HG03571 (cell line): Measurements from ENCODE around the gene ELAPOR1.
"Not testable (repeated sequence)": the region's sequence is repeated elsewhere in the genome, so short reads cannot be mapped to it uniquely, and the experiment has no call there.

Experiments
- ATAC-seq: cut with Tn5 transposase; IDR thresholded peaks from one replicate; pipeline ENCODE4 v1.9.1; 2021; ENCODE audit not compliant: unreplicated experiment

ELAPOR1 gene

DNA sequence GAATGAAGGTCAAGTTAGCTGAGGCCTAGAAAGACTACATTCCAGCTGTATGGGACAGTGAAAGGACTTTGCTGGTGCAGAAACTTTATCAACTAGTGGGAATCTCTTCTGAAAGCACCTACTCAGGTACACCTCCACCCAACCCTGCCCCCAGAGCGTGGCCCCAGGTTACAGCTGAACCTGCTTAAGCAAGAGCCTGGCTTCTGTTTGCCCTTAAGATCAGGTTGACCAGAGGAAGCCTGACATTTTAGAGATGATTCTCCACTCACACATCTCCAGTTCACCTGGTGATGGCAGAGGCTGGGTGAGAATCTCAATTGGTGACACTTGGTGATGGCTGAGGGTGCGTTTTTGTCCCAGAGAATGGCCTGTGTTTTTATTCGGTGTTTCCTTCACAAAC is 24.0 kb downstream of the ELAPOR1 start:
- no peak for ATAC-seq

DNA sequence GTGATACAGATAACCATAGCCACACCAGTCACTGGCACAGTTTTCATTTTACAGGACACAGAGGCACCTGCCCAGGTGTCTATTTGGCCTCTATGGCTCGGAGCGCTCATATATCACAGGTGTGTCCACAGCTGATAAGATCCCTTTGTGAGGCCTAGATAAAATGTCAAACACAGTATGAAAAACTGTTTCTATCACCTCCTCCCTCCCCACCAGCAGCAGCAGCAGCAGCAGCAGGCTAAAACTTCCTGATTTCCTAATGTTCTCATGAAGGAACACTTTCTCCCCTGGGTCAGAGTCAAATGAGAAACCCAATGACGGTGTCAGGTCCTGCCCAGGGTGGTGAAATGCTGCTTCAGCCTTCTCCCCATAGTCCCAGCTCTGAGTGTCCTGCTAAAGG is 24.4 kb downstream of the ELAPOR1 start:
- no peak for ATAC-seq

DNA sequence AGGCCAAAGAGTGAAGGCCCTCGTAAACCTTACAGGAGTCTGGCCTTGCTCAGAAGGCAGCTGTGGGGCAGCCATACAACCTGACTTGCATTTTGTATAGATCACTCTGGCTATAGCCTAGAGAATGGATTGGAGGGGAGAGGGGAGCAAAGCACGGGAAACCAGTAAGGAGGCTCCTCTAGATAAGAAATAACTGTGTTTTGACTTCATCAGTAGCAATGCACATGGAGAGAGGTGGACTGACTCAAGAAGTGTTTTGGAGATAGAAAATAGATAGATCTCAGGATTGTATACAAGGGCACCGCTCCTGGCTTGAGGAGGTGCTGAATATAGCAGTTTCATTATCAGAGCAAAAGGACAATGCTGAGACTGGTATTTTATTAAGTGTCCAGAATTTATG is 26.5 kb downstream of the ELAPOR1 start:
- no peak for ATAC-seq

DNA sequence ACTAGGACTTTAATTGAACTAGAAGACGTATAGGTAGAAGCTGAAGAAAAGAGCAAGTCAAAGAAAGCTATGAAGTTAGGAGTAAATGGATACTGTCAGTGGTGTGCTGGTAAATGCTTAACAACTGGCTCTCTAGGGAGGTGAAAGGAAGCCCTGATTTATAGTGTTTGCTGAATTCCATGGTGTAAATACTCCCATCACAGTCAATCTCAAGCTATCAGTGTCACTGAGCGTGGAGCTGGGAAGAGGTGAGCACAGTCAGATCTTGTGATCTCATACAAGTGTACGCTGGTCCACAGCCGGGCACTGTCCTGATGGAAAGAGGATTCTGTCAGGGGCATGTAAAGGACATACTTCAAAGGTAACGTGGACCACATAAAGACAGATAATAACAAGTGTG is 28.3 kb downstream of the ELAPOR1 start:
- ATAC-seq, result no peak

DNA sequence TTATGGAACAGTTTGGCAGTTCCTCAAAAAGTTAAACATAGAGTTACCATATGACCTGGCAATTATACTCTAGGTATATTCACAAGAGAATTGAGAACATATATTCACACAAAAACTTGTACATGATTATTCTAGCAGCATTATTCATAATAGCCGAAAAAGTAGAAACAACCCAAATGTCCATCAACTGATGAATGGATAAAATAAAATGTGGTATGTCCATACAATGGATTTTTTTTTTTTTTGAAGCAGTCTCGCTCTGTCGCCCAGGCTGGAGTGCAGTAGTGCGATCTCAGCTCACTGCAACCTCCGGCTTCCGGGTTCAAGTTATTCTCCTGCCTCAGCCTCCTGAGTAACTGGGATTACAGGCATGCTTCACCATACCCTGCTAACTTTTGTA is 28.8 kb downstream of the ELAPOR1 start:
- not testable (repeated sequence) for ATAC-seq

DNA sequence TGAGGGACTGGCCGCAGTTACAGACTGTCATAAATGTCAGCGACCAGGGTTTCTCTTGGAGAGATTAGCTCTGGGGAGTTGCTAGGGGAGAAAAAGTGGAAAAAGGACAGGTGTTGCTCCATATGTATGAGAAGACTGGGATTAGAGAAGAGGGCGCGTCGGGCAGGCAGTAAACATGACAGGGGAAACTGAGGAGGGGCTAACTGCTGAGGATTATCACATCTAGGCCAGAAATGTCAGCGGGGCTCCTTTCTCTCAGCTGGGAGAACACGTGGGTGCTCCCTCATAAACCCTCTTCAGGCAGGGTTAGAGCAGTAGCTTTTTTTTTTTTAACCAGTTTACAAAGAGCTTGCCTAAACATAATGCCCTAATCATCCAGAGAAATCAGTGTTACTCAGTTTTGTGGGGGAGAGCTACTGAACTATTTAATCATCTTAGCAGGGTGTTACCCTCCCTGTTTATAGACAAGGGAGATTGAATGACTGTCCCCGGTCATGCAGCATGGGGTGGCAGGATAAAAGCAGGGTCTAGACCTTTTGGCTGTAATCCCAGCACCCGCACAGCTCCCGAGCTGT is 35.2 kb downstream of the ELAPOR1 start:
- no peak for ATAC-seq

DNA sequence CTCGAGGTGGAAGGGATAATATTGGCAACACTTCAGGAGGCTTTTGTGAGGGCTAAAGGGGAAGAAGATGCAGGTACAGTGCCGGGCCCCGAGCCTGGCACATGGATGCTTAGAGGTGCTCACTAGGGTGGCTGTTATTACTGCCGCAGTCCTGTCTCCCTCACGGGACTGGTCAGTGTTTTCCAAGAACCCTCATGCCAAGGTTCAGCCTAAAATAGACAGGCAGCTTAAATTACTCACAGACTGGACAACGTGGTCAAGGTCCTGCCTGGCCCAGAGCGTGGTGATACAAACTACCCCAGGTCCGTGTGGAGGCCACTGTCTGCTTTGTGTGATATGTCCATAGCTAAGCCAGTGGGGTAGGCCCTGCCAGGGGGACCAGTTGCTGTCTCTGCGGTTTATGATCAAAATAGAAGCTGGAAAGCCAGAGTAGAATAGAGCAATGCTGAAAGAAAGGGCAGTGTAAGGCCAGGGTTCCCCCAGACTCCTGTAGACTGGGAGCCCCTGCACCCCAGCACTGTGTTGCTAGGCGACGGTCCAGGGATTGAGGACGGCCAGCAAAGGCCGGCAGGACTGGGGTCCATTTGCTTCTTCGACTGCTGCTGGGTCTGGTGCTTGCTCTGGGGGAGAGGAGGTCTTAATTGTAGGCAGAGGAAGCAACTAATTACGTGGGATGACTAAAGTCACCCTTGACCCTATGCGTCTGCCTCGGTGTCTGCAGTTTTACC is 36.1 kb downstream of the ELAPOR1 start:
- no peak for ATAC-seq

DNA sequence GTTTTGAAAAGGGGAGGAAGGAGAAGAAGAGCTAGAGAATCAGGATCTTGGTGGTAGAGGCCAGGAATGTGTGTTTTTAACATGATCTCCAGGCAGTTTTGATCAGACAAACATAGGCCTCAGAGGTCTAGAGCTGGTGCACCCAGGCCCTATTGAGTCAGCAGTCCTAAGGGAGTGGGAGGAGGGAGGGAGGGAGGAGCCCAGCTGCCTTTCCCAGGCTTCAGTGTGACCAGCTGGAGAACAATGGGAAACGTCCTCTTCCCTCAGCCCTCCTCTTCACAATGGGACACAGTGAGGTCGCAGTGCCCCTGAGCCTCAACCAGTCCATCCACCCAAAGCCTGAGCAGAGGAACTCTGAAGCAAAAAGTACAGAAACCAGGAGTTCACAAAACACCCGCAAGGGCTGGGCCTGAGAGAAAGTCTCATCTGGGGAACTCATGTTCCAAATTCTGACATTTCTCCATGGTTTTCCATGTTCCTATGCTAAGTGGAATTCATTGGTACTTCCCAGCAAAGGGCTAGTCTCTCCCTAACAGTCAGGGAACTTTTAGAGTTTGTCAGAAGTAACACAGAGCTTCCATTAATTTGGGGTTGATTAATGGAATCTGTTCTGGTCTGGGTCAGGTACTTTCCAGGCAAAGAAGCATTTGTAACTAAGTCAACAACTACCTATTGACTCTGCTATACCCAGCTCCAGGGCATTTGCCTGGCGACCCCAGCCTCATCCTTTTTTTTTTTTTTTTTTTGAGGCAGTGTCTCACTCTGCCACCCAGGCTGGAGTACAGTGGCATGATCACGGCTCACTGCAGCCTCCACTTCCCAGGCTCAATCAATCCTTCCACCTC is 37.5 kb downstream of the ELAPOR1 start:
- ATAC-seq, result no peak

DNA sequence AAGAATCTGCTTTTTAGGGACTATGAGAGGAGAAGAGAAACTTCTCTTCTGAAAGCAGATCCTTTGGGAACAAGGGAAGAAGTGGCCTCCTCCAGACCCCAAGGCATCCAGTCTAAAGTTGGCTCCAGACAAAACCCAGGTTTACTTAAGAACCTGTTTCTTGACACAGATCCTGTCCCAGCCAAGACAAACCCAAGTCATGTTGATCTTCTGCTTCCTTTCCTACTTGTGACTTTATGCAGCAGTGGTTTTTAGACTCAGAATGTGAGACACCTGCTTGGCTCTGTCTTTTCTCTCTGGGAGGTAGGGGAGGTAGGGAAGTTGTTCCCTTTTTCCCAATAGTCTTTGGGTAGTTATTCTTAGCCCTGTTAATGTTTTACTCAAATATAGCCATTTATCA is 38.3 kb downstream of the ELAPOR1 start:
- ATAC-seq, result no peak

DNA sequence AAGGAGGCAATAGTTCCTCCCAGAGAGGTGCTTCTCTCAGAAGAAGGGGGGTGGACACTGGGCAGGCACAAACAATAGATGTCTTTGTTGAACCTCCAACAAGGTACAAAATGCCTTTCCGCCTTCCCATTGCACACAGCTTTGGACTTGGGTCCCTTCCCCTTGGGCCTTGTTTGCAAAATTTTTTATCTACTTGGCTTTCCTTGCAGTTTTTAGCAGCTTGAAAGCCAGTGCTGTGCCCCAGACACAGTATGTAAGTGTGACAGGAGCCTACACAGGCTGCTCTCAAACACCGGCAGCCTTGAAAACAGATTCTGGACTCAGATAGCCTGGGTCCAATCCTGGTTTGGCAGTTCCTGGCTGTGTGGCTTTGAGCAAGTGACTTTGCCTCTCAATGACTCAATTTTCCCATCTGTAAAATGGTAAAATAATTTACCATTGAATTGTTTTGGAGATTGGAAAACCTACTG is 43.0 kb downstream of the ELAPOR1 start:
- ATAC-seq, result no peak

DNA sequence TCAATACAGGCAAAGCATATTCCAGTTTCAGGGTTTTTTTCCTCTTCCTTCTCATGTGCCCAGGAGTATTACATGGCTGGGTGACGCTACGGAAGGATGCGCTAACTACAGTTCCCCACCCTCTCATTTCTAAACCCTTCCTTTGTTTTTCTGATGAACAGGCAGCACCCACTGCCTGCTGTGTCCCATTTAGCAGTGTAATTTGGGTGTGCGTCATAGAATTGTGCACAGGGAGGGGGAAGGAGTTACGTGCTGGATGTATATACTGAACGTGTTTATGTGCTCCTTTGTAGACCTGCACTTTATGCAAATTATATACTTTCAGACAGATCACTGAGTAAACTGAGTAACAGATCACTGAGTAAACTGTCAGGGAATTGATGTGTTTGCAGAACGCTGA is 44.5 kb downstream of the ELAPOR1 start:
- no peak for ATAC-seq

DNA sequence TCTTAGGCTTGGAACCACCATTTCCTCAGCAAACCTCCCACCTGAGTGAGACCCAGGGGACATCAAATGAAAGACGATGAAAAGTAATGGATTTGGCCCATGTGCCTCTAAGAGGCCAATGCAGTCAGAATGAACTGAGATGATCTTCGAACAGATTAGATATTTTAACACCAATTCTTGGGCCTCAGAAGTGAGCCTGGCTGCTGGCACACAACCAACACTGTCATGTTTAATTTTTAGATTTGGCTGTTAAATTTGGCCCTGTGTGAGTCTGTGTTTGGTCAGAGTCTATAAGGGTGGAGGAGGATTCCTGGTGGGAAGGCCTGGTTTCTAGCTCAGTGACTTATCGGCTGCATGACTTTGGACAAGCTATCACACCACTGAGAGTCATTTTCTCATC is 45.4 kb downstream of the ELAPOR1 start:
- ATAC-seq, result no peak

DNA sequence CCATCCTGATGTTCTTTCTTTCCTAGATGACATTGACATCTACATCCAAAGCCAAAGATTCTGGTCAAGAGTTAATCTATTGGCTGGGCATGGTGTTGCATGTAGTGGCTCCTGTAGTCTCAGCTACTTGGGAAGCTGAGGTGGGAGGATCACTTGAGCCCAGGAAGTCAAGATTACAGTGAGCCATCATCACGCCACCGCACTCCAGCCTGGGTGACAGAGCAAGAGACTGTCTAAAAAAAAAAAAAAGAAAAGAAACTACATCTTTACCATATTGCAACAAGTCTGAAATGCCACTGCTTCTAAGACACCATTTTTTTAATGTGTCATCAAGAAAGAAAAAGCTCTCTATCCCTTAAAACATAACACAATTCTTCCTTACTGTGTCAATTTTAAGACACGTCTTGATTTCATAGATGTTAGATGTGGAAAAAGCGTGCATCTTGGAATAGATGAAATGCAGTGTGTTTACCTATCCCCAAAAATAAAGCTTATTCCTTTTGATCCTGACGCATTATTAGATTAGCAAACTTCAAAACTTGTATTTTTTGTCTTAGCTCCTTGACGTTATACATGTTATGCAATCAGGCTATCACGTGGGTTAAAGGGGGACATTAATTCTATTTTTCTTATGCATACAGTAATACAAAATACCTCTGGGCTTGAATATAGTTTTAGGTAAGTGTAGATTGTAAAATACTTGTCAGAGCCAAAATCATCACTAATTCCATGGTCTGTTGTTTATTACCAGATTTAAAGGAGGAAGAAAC is 46.3 kb downstream of the ELAPOR1 start:
- no peak for ATAC-seq

DNA sequence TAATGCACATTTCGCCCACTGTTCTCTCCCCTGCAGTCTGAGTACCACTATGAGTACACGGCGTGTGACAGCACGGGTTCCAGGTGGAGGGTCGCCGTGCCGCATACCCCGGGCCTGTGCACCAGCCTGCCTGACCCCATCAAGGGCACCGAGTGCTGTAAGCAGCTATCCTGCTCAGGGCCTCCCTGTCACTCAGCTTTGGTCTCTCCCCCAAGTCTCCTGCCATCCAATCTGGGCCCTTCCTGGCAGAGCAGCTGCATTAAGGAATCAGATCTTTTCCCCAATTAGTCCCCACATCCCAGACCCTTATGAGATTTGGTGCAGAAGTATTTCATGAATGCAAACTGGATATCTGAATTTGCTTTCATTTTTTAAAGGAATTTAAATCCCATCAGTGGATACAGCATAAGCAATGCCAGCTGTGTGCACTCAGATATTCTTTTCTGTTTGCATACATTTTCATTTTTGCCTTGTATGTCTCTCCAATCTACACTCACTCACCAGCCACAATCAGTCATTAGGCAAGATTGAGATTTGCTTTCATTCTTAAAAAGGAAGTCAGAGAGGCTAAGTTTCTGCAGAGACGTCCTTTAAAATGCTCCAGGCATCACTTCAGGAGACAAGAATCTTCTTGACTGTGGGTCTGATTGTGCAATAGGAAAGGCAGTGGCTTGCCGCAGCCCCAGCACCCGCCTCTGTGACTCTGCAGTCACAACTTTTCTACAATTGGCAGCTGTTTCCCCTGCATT is 48.1 kb downstream of the ELAPOR1 start:
- ATAC-seq, result peak; percentile 50

DNA sequence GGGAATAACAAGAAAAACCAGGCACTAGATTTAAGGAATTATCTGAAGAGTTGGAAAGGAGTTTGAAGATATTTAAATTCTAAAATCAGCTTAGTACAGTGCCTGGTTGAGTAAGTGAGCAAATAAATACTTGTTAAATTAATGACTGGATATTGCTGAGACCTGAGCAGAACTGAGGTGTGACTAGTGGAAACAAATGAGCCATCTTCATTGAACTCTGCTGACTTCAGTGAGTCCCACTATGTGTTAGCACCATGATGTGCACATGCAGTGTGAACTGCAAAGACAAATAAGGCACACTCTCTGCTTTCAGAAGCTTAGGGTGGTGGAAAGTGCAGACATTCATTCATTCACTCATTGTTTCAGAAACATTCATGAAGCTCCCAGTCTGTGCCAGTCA is 48.7 kb downstream of the ELAPOR1 start:
- ATAC-seq, result no peak

DNA sequence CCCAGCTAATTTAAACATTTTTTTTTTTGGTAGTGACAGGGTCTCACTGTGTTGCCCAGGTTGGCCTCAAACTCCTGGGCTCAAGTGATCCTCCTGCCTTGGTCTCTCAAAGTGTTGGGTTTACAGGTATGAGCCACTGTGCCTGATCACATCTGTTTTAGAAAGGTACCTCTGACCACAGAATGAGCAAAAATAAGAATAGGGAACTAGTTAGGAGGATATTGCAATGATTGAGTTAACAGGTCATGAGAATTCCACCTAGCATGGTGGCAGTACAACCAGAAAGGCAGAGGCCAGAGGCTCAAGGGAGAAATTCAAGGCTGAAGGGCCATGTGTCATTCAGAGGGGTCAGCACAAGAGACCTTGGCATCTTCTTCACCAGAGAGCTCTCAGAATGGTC is 49.6 kb downstream of the ELAPOR1 start:
- no peak for ATAC-seq
